ENCODE results near the gene C7orf33. TPM values are rescaled to one million over a fixed set of nuclear protein-coding genes. Genes with fewer than 3 reads are reported as not detected.

Gene C7orf33
- total RNA-seq, result not detected in 3 replicates
- long read RNA-seq, result 0 reads

DNA sequence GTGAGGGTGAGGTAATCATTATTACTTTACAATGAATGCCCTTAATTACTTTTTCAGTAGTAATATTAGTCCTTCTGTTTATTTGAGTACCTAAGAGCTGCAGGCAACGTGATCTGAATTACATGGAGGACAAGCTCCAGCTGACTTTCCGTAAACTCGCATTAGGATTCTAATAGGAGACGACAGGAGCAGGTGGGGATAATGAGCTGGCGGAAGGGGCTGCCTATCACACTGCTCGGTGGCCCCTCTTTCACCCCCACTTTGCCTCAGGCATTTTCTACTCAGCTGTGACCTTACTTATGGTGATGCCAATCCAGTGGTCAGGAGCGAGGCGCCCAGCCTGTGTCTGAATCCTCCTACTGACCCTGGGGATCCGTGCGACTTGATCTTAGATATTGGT, at the start of gene C7orf33:
Gene C7orf33 (plus strand): TSS at position 296 of the 400 bp plus-strand sequence. CDS start 160 bp downstream, outside the sequence.
- Mint-ChIP-seq H3K4me3 (ENCODE audit: unreplicated experiment) (no peak within 1 kb of the TSS), H3K36me3 (ENCODE audit: low read depth) (no peaks in the 10 kb centered on the region), H3K27me3 (ENCODE audit: low read depth) (peaks cover 52% of the 10 kb centered on the region), H3K4me1 (ENCODE audit: low read depth) (no peaks in the 10 kb centered on the region), H3K9me3 (ENCODE audit: low read depth) (no peaks in the 10 kb centered on the region), H3K27ac (ENCODE audit: unreplicated experiment) (no peak within 1 kb of the TSS)
- no peak for DNase-seq (ENCODE audit: low spot score)
- TF ChIP-seq CTCF (IDR thresholded peaks at IDR 0.05), result no peak

DNA sequence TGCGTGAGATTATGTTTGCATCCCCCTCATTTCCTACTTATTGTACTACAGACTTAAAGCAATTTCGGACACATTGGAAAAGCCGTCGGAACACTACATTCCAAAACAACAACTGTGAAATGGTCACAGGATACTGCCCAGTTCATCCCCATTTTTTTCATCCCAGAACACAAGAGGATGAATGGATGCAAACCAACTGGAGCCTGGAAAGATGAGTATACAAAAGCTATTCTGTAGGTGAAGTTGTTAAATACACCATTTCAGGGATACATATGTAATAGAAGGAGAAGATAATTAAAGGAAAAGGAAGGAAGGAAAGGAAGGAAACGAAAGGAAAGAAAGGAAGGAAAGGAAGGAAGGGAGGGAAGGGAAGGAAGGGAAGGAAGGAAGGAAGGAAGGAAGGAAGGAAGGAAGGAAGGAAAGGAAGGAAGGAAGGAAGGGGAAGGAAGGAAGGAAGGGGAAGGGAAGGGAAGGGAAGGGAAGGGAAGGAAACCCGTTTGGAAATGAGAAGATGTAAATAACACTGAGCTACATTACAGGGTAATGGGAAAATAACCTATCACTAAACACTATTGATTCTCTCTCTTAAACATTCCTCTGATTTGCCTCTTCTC, 48.6 kb upstream of the C7orf33 start:
- Mint-ChIP-seq H3K9me3 (ENCODE audit: low read depth) (no peaks in the 10 kb centered on the region), H3K27ac (ENCODE audit: unreplicated experiment) (no peak overlapping the region), H3K4me3 (ENCODE audit: unreplicated experiment) (no peak overlapping the region), H3K4me1 (ENCODE audit: low read depth) (peaks cover 6% of the 10 kb centered on the region), H3K36me3 (ENCODE audit: low read depth) (no peaks in the 10 kb centered on the region), H3K27me3 (ENCODE audit: low read depth) (no peaks in the 10 kb centered on the region)
- TF ChIP-seq CTCF (IDR thresholded peaks at IDR 0.05), result no peak
- no peak for DNase-seq (ENCODE audit: low spot score)

DNA sequence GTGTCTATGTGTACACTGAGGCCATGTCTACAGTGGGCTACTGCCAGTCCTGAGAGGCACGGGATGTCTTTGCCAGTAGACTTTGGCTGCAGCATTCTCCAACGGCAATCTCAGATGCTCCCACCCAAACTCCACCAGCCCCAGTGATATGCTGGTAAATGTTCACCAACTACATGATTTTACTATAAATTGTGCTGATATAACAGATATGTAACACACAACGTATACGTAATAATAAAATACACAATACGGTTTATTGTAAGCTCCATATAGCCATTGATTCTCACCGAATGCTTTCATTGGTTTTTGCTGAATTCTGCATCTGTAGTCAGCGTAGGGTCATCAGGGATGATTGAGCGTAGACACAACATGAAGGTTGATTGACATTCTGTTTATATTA, 47.3 kb upstream of the C7orf33 start:
- no peaks in the 10 kb centered on the region for H3K27me3 Mint-ChIP-seq (ENCODE audit: low read depth)
- no peak for DNase-seq (ENCODE audit: low spot score)
- H3K4me1 Mint-ChIP-seq (ENCODE audit: low read depth), result peaks cover 6% of the 10 kb centered on the region
- no peak overlapping the region for H3K4me3 Mint-ChIP-seq (ENCODE audit: unreplicated experiment)
- no peaks in the 10 kb centered on the region for H3K36me3 Mint-ChIP-seq (ENCODE audit: low read depth)
- no peaks in the 10 kb centered on the region for H3K9me3 Mint-ChIP-seq (ENCODE audit: low read depth)
- no peak overlapping the region for H3K27ac Mint-ChIP-seq (ENCODE audit: unreplicated experiment)
- TF ChIP-seq CTCF (IDR thresholded peaks at IDR 0.05), result no peak

DNA sequence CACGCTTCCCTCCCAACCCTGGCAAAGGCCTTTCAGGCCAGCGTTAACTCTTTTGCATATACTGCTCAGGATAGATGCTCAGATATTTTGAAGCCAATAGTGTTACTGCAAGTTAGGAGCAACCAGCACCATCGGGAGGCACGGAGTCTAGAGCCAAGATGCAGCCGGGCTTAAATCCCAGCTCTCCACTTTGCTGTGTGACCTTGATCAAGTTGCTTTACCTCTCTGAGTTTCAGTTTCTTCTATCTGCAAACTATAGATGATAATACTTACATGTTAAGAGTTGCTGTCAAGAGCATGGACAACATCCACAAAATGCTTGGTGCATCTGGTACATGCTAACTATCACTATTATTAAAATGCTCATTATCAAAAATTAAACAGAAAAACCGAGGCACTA, 45.4 kb upstream of the C7orf33 start:
- no peak for TF ChIP-seq CTCF (IDR thresholded peaks at IDR 0.05)
- no peak overlapping the region for H3K4me3 Mint-ChIP-seq (ENCODE audit: unreplicated experiment)
- H3K9me3 Mint-ChIP-seq (ENCODE audit: low read depth), result peaks cover 5% of the 10 kb centered on the region
- H3K27ac Mint-ChIP-seq (ENCODE audit: unreplicated experiment), result no peak overlapping the region
- no peak for DNase-seq (ENCODE audit: low spot score)
- H3K4me1 Mint-ChIP-seq (ENCODE audit: low read depth), result peaks cover 3% of the 10 kb centered on the region
- H3K36me3 Mint-ChIP-seq (ENCODE audit: low read depth), result no peaks in the 10 kb centered on the region
- no peaks in the 10 kb centered on the region for H3K27me3 Mint-ChIP-seq (ENCODE audit: low read depth)

DNA sequence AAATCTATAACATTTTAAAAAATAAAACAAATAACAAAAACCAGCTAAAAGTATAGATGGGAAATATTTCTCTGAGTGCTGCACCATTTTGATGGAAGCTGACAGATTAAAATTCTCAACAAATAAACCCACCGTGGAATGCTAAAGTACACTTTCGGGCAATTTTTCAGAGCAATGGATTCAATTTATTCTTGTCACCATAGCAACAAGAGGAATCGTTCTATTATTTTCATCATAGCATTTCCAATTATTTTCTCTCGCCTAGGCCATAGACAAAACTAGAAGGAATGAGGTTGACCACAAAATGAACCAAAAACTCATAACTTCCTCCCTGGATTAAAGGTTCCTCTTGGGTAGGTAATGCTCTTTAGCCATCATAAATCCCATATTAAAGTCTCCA, 44.6 kb upstream of the C7orf33 start:
- H3K4me3 Mint-ChIP-seq (ENCODE audit: unreplicated experiment), result no peak overlapping the region
- H3K27ac Mint-ChIP-seq (ENCODE audit: unreplicated experiment), result no peak overlapping the region
- no peak for DNase-seq (ENCODE audit: low spot score)
- peaks cover 7% of the 10 kb centered on the region for H3K9me3 Mint-ChIP-seq (ENCODE audit: low read depth)
- H3K36me3 Mint-ChIP-seq (ENCODE audit: low read depth), result no peaks in the 10 kb centered on the region
- no peaks in the 10 kb centered on the region for H3K27me3 Mint-ChIP-seq (ENCODE audit: low read depth)
- TF ChIP-seq CTCF (IDR thresholded peaks at IDR 0.05), result no peak
- no peaks in the 10 kb centered on the region for H3K4me1 Mint-ChIP-seq (ENCODE audit: low read depth)

Data from chondrocyte (in vitro differentiated cells).